ENCODE data around the gene GSTA1.

DNA sequence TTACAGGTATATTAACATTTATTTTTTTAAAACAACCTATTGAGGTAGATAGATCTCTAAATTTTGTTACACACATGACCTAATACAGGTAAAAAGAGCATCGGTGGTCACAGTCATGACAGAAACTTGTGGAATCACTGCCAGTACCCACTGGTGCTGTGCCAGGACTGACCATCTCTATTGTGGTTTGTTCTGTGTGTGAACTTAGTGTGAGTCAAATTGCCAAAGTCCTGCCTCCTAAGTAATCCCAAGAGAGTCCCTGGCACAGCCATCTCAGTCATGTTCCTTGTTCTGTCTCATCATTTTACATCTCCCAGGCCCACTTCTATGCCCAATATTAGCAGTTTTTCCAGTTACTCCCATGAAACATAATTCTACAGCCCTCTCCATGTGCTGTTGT, 61.7 kb downstream of the GSTA1 start:
- TF ChIP-seq, protein P1, sequence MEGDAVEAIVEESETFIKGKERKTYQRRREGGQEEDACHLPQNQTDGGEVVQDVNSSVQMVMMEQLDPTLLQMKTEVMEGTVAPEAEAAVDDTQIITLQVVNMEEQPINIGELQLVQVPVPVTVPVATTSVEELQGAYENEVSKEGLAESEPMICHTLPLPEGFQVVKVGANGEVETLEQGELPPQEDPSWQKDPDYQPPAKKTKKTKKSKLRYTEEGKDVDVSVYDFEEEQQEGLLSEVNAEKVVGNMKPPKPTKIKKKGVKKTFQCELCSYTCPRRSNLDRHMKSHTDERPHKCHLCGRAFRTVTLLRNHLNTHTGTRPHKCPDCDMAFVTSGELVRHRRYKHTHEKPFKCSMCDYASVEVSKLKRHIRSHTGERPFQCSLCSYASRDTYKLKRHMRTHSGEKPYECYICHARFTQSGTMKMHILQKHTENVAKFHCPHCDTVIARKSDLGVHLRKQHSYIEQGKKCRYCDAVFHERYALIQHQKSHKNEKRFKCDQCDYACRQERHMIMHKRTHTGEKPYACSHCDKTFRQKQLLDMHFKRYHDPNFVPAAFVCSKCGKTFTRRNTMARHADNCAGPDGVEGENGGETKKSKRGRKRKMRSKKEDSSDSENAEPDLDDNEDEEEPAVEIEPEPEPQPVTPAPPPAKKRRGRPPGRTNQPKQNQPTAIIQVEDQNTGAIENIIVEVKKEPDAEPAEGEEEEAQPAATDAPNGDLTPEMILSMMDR (conservative IDR thresholded peaks at IDR 0.05 in 1 of 2, IDR thresholded peaks at IDR 0.05 in 1 of 2; ENCODE audit: low read depth in 1 of 2, low read length in 2 of 2), result no peak
- TF ChIP-seq EZH2 (IDR thresholded peaks at IDR 0.05; ENCODE audit: low read length, missing control alignments), result no peak
